Endothelial cell (in vitro differentiated cells): Measurements from ENCODE around the gene SLC40A1. TPM values are rescaled to one million over a fixed set of nuclear protein-coding genes. Genes with fewer than 3 reads are reported as not detected.

ENCODE experiments used
- DNase-seq: peaks from one replicate; pipeline ENCODE4 v3.0.0; 2021; ENCODE audit warnings: low spot score
- H3K27ac Mint-ChIP-seq: one replicate; pipeline ENCODE4 v1.8.0; 2021; ENCODE audit warnings: mixed read lengths, inconsistent platforms; ENCODE audit not compliant: unreplicated experiment
- H3K27me3 Mint-ChIP-seq: one replicate; pipeline ENCODE4 v1.8.0; 2021; ENCODE audit warnings: mild to moderate bottlenecking, moderate library complexity, mixed read lengths, inconsistent platforms; ENCODE audit not compliant: unreplicated experiment
- H3K36me3 Mint-ChIP-seq: one replicate; pipeline ENCODE4 v1.8.0; 2021; ENCODE audit warnings: mild to moderate bottlenecking, low read depth, mixed read lengths, inconsistent platforms; ENCODE audit not compliant: unreplicated experiment
- H3K4me1 Mint-ChIP-seq: one replicate; pipeline ENCODE4 v1.8.0; 2021; ENCODE audit warnings: mild to moderate bottlenecking, mixed read lengths, inconsistent platforms; ENCODE audit not compliant: unreplicated experiment
- H3K4me3 Mint-ChIP-seq: one replicate; pipeline ENCODE4 v1.8.0; 2021; ENCODE audit warnings: mild to moderate bottlenecking, mixed read lengths, inconsistent platforms; ENCODE audit not compliant: unreplicated experiment
- H3K9me3 Mint-ChIP-seq: one replicate; pipeline ENCODE4 v1.8.0; 2021; ENCODE audit warnings: mixed read lengths, inconsistent platforms; ENCODE audit not compliant: unreplicated experiment
- total RNA-seq: library from RNA; stranded (reverse); fragmentation: NEBNext Ultra II Directional; extraction: Animal tissue kit (Norgen Biotek cat#: 25700); gene quantifications from one replicate; pipeline ENCODE4 v1.2.1, GENCODE V29; 2021; ENCODE audit not compliant: unreplicated experiment
- TF ChIP-seq, protein P1 (sequence below): fragments of 200-600 bp; sonication (generic); IDR thresholded peaks from one replicate; pipeline ENCODE4 v1.5.0; 2021; ENCODE audit warnings: antibody characterized with exemption; ENCODE audit not compliant: unreplicated experiment

The SLC40A1 gene
- total RNA-seq, 1 donor from 2014 or later: 90.9 TPM

DNA sequence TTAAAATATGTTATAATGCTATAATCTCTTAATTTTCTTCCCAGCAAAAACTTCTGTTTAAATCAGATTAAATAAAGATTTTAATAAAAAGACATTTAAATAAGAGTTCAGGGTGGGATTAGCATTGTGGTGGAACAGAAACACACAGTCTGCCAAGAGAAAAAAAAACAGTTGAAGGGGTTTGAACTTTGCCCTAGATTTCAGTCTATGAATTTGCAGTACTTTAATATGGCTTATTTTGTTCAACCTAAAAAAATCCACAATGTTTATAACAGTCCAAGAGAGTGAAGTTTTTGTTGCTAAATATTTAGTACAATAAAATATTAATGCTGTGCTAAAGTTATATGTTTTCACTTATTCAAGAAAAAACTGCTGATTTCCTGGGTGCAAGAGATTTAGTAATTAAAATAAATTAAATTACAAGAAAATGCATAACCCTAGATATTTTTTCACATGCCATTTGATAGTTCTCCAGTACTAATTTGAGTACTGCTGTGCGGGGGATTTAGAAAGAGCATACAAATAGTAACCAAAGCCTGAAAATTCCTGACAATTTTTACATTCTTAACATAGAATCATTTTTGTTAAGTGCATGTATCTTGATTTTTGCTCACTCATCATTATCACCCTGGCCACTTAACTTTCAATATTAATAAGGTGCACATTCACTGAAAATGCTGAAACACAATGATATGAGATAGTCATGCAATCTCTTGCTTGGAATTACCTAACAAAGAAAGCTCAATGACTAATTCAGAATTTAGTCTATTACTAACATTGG, 52.6 kb downstream of the SLC40A1 start:
- Mint-ChIP-seq H3K4me3 (no peak overlapping the region), H3K4me1 (no peaks in the 10 kb centered on the region), H3K9me3 (no peaks in the 10 kb centered on the region), H3K27ac (no peak overlapping the region), H3K36me3 (no peaks in the 10 kb centered on the region), H3K27me3 (no peaks in the 10 kb centered on the region)
- TF ChIP-seq, protein P1, sequence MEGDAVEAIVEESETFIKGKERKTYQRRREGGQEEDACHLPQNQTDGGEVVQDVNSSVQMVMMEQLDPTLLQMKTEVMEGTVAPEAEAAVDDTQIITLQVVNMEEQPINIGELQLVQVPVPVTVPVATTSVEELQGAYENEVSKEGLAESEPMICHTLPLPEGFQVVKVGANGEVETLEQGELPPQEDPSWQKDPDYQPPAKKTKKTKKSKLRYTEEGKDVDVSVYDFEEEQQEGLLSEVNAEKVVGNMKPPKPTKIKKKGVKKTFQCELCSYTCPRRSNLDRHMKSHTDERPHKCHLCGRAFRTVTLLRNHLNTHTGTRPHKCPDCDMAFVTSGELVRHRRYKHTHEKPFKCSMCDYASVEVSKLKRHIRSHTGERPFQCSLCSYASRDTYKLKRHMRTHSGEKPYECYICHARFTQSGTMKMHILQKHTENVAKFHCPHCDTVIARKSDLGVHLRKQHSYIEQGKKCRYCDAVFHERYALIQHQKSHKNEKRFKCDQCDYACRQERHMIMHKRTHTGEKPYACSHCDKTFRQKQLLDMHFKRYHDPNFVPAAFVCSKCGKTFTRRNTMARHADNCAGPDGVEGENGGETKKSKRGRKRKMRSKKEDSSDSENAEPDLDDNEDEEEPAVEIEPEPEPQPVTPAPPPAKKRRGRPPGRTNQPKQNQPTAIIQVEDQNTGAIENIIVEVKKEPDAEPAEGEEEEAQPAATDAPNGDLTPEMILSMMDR: no peak
- no peak for DNase-seq

DNA sequence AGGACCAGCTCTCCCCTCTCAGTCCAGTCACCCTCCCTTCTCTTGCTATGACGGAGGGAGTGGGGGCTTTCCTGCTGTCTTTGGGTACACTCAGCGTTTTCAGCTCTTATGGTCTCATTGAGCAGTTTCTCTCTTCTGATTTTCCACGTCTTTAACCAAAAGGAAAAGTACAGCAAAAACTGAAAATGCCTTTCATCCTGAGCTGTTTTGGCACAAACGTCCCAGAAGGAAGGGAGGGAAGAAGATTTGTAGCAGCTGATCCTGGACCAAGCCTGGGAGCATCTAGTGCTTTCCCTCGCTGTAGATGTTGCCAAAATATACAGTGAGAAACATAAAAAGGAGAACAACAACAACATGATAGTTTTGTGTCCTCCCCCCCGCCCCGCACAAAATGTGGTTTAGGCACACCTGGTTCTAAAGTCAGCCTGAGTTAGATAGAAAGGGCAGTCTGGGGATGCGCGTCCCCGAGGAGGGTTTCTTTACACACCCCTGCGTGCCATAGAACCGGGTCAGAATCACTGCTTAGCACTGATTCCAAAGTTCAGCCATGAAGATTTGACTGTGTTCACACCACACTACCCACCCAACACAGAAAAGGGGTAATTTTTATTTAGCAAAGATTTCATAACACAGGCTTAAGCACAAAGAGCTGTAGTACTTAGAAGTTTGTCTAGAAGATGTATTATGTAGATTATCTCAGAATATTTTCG, 53.4 kb downstream of the SLC40A1 start:
- Mint-ChIP-seq H3K36me3 (no peaks in the 10 kb centered on the region), H3K4me3 (no peak overlapping the region), H3K27me3 (no peaks in the 10 kb centered on the region), H3K27ac (no peak overlapping the region), H3K9me3 (no peaks in the 10 kb centered on the region), H3K4me1 (no peaks in the 10 kb centered on the region)
- no peak for DNase-seq
- TF ChIP-seq, protein P1: no peak

DNA sequence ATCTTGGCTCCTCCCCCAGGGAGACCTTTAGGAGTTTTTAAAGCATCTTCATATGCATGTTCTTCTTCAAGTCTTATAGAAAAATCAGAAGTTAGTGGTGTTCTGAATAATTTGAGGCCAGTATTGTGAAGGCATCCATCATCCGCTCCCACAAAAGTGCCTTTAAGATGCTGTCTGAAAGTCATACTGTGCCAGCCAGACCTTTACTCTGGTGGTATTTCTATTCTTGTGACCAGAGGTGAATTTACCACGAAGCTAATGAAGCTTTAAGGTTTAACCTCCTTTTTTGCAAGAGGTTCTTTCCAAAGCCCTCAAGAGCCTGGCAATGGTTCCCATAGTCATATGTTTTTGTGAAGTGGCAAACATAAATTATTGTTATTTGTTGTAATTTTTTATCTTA, 54.3 kb downstream of the SLC40A1 start:
- no peaks in the 10 kb centered on the region for H3K9me3 Mint-ChIP-seq
- H3K4me3 Mint-ChIP-seq: no peak overlapping the region
- DNase-seq: no peak
- no peaks in the 10 kb centered on the region for H3K4me1 Mint-ChIP-seq
- no peaks in the 10 kb centered on the region for H3K36me3 Mint-ChIP-seq
- no peaks in the 10 kb centered on the region for H3K27me3 Mint-ChIP-seq
- no peak overlapping the region for H3K27ac Mint-ChIP-seq
- TF ChIP-seq, protein P1: no peak

DNA sequence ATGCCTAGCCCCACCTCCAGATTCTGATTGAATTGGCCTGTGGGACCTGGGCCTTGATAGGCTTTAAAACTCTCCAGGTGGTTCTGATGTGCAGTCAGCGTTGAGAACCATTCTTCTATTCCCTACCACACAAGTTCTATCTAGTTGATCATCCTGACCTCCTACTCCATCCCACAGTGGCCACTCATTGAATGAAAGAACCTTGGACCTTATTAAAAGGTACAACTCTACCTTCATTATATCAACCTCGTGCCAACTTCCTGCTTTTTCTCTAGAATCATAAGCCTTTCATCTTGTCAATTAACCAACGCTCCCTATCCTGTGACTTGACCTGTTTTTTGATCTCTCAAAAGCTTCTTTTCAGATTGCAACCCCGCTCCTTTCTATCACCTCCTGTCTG, 55.8 kb downstream of the SLC40A1 start:
- Mint-ChIP-seq H3K36me3 (no peaks in the 10 kb centered on the region), H3K27me3 (no peaks in the 10 kb centered on the region), H3K27ac (no peak overlapping the region), H3K9me3 (no peaks in the 10 kb centered on the region), H3K4me1 (no peaks in the 10 kb centered on the region), H3K4me3 (no peak overlapping the region)
- TF ChIP-seq, protein P1: no peak
- no peak for DNase-seq

DNA sequence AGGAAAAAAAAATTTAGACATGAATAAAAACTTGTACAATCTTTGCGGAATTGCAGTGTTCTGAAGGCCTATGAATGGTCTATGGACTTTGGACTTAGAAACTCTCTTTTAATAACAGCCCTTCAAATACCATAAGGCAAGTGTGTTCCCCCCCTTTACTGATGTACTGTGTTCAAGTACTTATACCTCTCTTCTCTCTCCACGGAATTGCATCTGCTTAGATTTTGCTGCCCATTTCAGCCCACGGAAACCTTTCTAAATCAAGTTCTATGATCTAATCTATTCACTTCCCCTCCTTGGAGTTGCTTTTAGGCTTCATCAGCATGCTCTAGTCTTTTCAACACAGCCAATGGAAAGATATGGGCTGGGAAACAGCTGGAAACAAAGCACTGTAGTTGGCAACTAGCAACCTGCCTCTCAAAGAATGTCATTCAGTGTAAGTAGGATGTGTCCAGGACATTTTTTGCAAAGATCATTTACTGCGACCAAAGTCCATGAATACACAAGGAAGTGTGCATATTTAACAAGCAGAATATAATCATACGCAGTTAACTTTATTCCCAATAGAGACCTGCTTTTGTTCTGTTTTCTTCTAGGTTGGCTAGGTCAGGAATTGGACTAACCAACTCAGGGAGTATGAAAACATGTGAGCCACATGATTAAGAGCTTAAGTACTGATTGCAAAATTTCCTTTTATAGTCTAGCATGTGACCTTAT, 58.0 kb downstream of the SLC40A1 start:
- no peak for DNase-seq
- TF ChIP-seq, protein P1: no peak
- no peak overlapping the region for H3K27ac Mint-ChIP-seq
- no peaks in the 10 kb centered on the region for H3K36me3 Mint-ChIP-seq
- H3K27me3 Mint-ChIP-seq: no peaks in the 10 kb centered on the region
- no peaks in the 10 kb centered on the region for H3K9me3 Mint-ChIP-seq
- no peak overlapping the region for H3K4me3 Mint-ChIP-seq
- no peaks in the 10 kb centered on the region for H3K4me1 Mint-ChIP-seq
